Measurements from ENCODE around the gene DNPEP.

The DNPEP gene

DNA sequence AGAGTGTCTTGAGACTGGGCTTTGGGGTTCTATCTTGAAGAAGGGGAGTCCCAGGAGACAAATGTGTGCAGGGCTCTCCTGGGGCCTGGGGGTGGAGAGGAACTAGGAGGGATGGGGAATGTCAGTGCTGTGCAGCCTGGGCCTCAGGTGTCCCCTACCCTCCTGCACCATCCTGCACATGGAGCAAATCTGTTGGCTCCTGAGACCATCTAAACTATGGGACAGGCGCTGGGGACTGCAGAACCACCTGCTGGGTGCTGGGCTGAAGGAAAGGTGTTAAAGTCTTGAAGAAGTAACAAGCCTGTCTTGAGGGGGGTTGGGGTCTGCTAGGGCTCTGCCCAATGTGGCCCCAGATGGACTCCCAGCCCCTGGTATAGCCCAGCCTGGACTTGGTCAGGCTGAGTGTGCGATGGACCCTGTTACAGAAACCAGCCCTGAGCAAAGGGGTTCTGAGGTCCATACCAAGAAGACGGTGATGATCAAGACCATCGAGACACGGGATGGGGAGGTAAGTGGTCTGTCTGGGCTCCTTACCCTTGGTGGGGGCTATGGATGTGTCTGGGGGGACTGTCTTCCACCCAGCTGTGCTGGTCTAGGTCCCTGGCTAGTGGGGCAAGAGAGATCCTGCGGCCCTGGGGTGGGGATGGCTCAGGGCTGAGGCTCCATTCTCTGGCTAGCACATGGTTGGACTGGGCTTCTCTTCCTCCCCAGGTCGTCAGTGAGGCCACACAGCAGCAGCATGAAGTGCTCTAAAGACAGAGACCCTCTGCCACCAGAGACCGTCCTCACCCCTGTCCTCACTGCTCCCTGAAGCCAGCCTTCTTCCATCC, 37.7 kb upstream of the DNPEP start:
- Histone ChIP-seq H3K4me3 (ENCODE audit: low read depth, low read length) (no peak overlapping the region), H3K27me3 (ENCODE audit: control insufficient read depth, insufficient read depth, low read length) (no peaks in the 10 kb centered on the region)
- TF ChIP-seq, protein P1, sequence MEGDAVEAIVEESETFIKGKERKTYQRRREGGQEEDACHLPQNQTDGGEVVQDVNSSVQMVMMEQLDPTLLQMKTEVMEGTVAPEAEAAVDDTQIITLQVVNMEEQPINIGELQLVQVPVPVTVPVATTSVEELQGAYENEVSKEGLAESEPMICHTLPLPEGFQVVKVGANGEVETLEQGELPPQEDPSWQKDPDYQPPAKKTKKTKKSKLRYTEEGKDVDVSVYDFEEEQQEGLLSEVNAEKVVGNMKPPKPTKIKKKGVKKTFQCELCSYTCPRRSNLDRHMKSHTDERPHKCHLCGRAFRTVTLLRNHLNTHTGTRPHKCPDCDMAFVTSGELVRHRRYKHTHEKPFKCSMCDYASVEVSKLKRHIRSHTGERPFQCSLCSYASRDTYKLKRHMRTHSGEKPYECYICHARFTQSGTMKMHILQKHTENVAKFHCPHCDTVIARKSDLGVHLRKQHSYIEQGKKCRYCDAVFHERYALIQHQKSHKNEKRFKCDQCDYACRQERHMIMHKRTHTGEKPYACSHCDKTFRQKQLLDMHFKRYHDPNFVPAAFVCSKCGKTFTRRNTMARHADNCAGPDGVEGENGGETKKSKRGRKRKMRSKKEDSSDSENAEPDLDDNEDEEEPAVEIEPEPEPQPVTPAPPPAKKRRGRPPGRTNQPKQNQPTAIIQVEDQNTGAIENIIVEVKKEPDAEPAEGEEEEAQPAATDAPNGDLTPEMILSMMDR (IDR thresholded peaks at IDR 0.05), result no peak

DNA sequence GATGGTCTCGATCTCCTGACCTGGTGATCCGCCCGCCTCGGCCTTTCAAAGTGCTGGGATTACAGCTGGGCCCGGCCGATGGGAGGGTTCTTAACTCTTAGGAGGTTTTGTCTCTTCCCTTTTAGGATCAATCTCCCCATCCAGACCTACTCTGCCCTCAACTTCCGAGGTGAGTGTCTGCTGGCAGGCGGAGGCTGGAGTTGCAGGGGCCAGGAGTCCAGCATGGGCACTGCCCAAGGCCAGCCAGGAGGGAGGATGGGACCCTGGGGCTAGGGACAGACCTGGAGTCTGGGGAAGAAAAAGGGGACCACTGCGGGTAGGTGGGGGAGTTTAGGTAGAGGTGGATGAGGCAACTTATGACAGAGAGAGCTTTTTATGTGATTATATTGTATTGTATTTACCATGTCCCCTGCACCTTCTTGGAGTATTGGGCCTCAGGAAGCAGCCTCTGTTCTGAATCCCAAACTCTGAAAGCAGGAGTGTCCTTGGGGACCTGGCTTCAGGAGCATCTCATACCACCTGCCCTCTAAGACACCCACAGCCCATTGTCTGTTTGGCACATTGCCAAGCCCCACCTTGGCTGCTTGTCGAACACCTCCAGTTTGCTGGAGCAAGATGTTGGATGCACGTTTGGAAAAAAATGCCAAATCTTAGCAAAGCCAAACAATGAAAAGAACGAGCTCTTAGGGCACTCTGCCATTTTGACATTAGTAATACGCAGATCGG, 36.1 kb upstream of the DNPEP start:
- Histone ChIP-seq H3K9ac (no peak overlapping the region), H3K36me3 (ENCODE audit: control insufficient read depth, insufficient read depth, low read length) (no peaks in the 10 kb centered on the region), H3K4me1 (no peaks in the 10 kb centered on the region), H3K27ac (no peak overlapping the region), H3K27me3 (ENCODE audit: control insufficient read depth, insufficient read depth, low read length) (no peaks in the 10 kb centered on the region), H3K4me2 (ENCODE audit: low read length) (no peak overlapping the region), H3K9me3 (ENCODE audit: control insufficient read depth, low read length) (no peaks in the 10 kb centered on the region), H3K79me2 (no peaks in the 10 kb centered on the region), H3K4me3 (ENCODE audit: low read depth, low read length) (no peak overlapping the region), H2AFZ (no peak overlapping the region)
- TF ChIP-seq, protein P1 (IDR thresholded peaks at IDR 0.05), result no peak

More for the DNA sequence above, 37.7 kb upstream of the DNPEP start:
- H3K9me3 ChIP-seq (ENCODE audit: control insufficient read depth, low read length), result no peaks in the 10 kb centered on the region
- no peak overlapping the region for H3K4me2 ChIP-seq (ENCODE audit: low read length)
- peaks cover under 1% of the 10 kb centered on the region for H3K4me1 ChIP-seq
- H3K36me3 ChIP-seq (ENCODE audit: control insufficient read depth, insufficient read depth, low read length), result no peaks in the 10 kb centered on the region
- H3K27ac ChIP-seq, result no peak overlapping the region
- H3K9ac ChIP-seq, result no peak overlapping the region
- H3K79me2 ChIP-seq, result no peaks in the 10 kb centered on the region
- no peak overlapping the region for H2AFZ ChIP-seq

DNA sequence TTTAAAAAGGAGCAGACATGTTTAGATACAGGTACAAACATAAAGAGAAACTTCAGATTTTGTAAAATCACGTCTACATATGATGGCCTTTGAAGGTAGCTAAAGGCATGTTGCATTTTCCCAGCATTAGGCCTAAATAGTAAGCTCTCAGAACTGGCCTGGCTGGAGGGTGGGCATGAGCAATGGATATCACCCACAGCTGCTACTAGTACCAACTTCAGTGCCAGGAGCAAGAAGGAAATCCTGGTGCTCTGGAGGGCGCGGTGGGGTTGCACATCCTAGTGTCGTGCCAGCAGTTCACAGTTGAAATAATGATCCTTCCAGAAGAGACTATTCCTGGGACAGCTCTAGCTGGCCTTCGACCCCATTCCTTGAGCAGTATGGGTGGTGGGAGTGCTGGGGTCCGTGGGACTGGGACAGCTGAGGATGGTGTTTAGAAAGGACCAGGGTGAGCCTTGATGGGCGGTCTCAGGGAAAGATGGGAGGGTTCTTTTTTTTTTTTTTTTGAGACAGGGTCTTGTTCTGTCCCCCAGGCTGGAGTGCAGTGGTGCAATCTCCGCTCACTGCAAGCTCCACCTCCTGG, 35.3 kb upstream of the DNPEP start:
- H3K27me3 ChIP-seq (ENCODE audit: control insufficient read depth, insufficient read depth, low read length), result no peaks in the 10 kb centered on the region
- no peaks in the 10 kb centered on the region for H3K4me1 ChIP-seq
- H3K36me3 ChIP-seq (ENCODE audit: control insufficient read depth, insufficient read depth, low read length), result no peaks in the 10 kb centered on the region
- H3K79me2 ChIP-seq, result no peaks in the 10 kb centered on the region
- TF ChIP-seq, protein P1 (IDR thresholded peaks at IDR 0.05), result no peak
- H3K9me3 ChIP-seq (ENCODE audit: control insufficient read depth, low read length), result no peaks in the 10 kb centered on the region
- H3K9ac ChIP-seq, result no peak overlapping the region
- H3K4me2 ChIP-seq (ENCODE audit: low read length), result no peak overlapping the region
- H2AFZ ChIP-seq, result no peak overlapping the region
- no peak overlapping the region for H3K27ac ChIP-seq
- H3K4me3 ChIP-seq (ENCODE audit: low read depth, low read length), result no peak overlapping the region

DNA sequence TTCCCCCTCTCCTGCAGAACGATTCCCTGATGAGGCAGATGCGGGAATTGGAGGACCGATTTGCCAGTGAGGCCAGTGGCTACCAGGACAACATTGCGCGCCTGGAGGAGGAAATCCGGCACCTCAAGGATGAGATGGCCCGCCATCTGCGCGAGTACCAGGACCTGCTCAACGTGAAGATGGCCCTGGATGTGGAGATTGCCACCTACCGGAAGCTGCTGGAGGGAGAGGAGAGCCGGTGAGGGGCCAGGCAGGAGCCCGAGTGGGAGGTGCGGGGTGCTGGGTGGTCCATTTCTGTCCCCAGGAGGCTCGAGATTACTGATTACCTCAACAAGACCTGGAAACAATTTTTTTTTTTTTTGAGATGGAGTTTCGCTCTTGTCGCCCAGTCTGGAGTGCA, 33.6 kb upstream of the DNPEP start:
- H3K79me2 ChIP-seq, result no peaks in the 10 kb centered on the region
- H3K27me3 ChIP-seq (ENCODE audit: control insufficient read depth, insufficient read depth, low read length), result no peaks in the 10 kb centered on the region
- no peaks in the 10 kb centered on the region for H3K36me3 ChIP-seq (ENCODE audit: control insufficient read depth, insufficient read depth, low read length)
- H2AFZ ChIP-seq, result no peak overlapping the region
- no peak overlapping the region for H3K4me2 ChIP-seq (ENCODE audit: low read length)
- no peaks in the 10 kb centered on the region for H3K9me3 ChIP-seq (ENCODE audit: control insufficient read depth, low read length)
- no peaks in the 10 kb centered on the region for H3K4me1 ChIP-seq
- no peak overlapping the region for H3K4me3 ChIP-seq (ENCODE audit: low read depth, low read length)
- TF ChIP-seq, protein P1 (IDR thresholded peaks at IDR 0.05), result no peak
- H3K9ac ChIP-seq, result no peak overlapping the region
- H3K27ac ChIP-seq, result no peak overlapping the region

All from parathyroid adenoma (tissue), 2 donors.